HuH-7.5 (cell line): ENCODE data around the gene PEMT.

ENCODE experiments used
- DNase-seq: peaks from one replicate; pipeline ENCODE4 v3.0.0; 2011; ENCODE audit warnings: low spot score

Gene PEMT

GRCh38 chr17:17535957-17536356, 55.6 kb downstream of the PEMT start:
- no peak for DNase-seq

- DNase-seq: peak; percentile 83
Measured at GRCh38 chr17:17533901-17534441, 57.5 kb downstream of the PEMT start.

GRCh38 chr17:17532991-17533390, 58.5 kb downstream of the PEMT start:
- no peak for DNase-seq

GRCh38 chr17:17531156-17531555, 60.4 kb downstream of the PEMT start:
- no peak for DNase-seq

GRCh38 chr17:17528696-17529652, 62.5 kb downstream of the PEMT start:
- no peak for DNase-seq

GRCh38 chr17:17527956-17528500, 63.5 kb downstream of the PEMT start:
- no peak for DNase-seq

GRCh38 chr17:17527534-17527933, 64.0 kb downstream of the PEMT start:
- no peak for DNase-seq

- DNase-seq: no peak
Measured at GRCh38 chr17:17526369-17526768, 65.1 kb downstream of the PEMT start.

- no peak for DNase-seq
Measured at GRCh38 chr17:17525956-17526355, 65.6 kb downstream of the PEMT start.

GRCh38 chr17:17525311-17525710, 66.2 kb downstream of the PEMT start:
- DNase-seq: no peak

- no peak for DNase-seq
Measured at GRCh38 chr17:17523731-17524490, 67.6 kb downstream of the PEMT start.

GRCh38 chr17:17523001-17523730, 68.3 kb downstream of the PEMT start:
- DNase-seq: no peak

- DNase-seq: no peak
Measured at GRCh38 chr17:17520599-17521232, 70.8 kb downstream of the PEMT start.

- DNase-seq: no peak
Measured at GRCh38 chr17:17519886-17520285, 71.6 kb downstream of the PEMT start.

- no peak for DNase-seq
Measured at GRCh38 chr17:17518951-17519350, 72.6 kb downstream of the PEMT start.

GRCh38 chr17:17518014-17518413, 73.5 kb downstream of the PEMT start:
- no peak for DNase-seq

- no peak for DNase-seq
Measured at GRCh38 chr17:17516941-17517720, 74.4 kb downstream of the PEMT start.

GRCh38 chr17:17515934-17516930, 75.3 kb downstream of the PEMT start:
- no peak for DNase-seq
